ENCODE data around the gene CGB7.

Gene CGB7

DNA sequence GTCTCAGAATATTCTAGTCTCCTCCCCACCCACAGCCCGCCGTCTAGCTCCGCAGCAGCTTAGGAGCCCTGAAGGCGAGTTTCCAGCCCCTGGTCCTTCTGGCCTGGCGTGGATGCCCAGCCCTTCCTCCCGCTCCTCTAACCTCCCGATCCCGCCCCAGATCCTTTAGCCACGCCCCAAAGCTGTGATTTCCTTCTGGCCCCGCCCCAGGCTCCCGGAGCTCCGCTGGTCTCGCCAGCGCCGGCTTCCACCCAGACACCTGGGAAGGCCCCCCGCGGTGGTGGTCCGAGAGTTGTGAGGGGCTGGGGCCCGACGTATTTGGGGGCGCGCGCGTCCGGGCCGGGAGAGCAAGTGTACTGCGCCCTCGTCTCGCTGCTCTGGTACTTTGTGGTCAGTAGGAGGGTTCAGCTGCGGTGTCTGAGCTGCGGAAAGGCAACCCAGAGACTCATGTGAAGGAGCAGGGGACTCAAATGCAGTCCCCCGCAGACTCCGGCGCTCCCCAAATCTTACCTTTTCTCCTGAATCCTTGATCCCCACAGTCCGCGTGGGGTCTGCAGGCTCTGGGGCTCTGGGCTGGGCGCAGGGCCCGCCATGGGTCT is at the start of gene CGB7:
TSS of gene CGB7 (minus strand) at position 114 of the 599 bp plus-strand sequence. CDS start 2,374 bp downstream, outside the sequence.
- Histone ChIP-seq H3K4me3 (ENCODE audit: low read length in 2 of 2) (peak within 1 kb of the TSS; percentile 59 to 65), H3K9ac (ENCODE audit: low read depth in 1 of 2, low read length in 2 of 2) (peak within 1 kb of the TSS in 1 of 2 donors; percentile 19), H3K27ac (ENCODE audit: low read depth in 2 of 2, low read length in 2 of 2) (no peak within 1 kb of the TSS), H3K4me1 (ENCODE audit: control insufficient read depth in 2 of 2, insufficient read depth in 2 of 2, low read length in 2 of 2) (peaks cover 11 to 20% of the 10 kb centered on the region in 2 donors), H3K27me3 (ENCODE audit: control insufficient read depth in 2 of 2, insufficient read depth in 2 of 2, low read length in 2 of 2) (peaks cover 18 to 24% of the 10 kb centered on the region in 2 donors), H3K9me3 (ENCODE audit: control insufficient read depth in 2 of 2, low read length in 2 of 2) (no peaks in the 10 kb centered on the region), H3K36me3 (ENCODE audit: control insufficient read depth in 2 of 2, insufficient read depth in 2 of 2, low read length in 2 of 2) (no peaks in the 10 kb centered on the region)

DNA sequence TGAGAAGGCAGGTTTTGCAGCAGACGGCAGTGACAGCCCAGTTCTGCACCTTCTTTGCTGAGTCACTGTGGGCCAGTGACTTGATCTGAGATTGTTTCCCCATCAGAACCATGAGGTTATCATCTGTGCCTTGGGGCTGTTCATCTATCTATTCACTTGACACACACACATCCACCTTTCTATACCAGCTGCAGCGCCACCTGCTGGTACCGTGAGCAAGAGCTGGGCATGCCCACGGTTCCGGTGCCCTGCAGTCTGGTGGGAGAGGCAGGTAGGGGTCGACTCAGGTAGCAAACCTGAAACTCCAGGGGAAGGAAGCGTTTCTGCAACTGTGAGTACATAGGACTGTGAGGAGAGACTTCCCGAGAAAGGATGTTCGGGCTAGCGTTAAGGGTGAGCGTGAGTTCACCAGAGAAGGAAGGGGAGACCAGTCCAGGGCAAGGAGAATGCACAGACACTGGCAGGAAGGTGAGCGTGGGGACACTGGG is 49.1 kb upstream of the CGB7 start:
- Histone ChIP-seq H3K4me1 (ENCODE audit: control insufficient read depth in 2 of 2, insufficient read depth in 2 of 2, low read length in 2 of 2) (no peaks in the 10 kb centered on the region), H3K9me3 (ENCODE audit: control insufficient read depth in 2 of 2, low read length in 2 of 2) (no peaks in the 10 kb centered on the region), H3K27ac (ENCODE audit: low read depth in 2 of 2, low read length in 2 of 2) (no peak overlapping the region), H3K36me3 (ENCODE audit: control insufficient read depth in 2 of 2, insufficient read depth in 2 of 2, low read length in 2 of 2) (peaks cover 50 to 51% of the 10 kb centered on the region in 2 donors), H3K4me3 (ENCODE audit: low read length in 2 of 2) (no peak overlapping the region), H3K27me3 (ENCODE audit: control insufficient read depth in 2 of 2, insufficient read depth in 2 of 2, low read length in 2 of 2) (no peaks in the 10 kb centered on the region), H3K9ac (ENCODE audit: low read depth in 1 of 2, low read length in 2 of 2) (no peak overlapping the region)

DNA sequence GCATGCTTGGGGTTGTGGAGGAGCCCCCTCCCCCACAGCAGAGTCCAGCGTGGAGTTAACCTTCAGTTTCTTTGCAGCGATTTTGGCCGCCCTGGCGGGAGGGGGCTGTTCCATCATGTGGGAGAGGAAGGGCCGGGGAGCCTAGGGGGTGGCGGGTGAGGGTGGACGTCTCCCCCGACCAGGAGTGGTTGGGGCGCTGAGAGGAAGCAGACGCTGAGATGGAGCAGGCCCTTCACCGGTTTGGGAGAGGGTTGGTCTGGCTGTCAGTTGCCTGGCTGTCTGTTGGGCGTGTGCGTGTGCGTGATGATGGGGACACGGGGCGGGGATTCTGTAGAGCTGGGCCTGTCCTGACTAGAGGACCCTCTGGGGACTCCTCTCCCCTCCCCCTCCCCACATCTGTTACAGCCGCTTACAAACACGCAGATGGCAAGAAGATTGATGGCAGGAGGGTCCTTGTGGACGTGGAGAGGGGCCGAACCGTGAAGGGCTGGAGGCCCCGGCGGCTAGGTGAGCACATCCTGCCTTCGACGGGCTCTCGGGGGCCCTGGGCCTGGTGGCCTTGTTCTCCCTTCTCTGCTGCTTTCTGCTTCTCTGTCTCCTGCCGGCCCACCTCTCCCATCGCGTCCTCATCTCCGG is 46.8 kb upstream of the CGB7 start:
- peaks cover 62 to 64% of the 10 kb centered on the region in 2 donors for H3K36me3 ChIP-seq (ENCODE audit: control insufficient read depth in 2 of 2, insufficient read depth in 2 of 2, low read length in 2 of 2)
- H3K27ac ChIP-seq (ENCODE audit: low read depth in 2 of 2, low read length in 2 of 2) = no peak overlapping the region
- H3K9ac ChIP-seq (ENCODE audit: low read depth in 1 of 2, low read length in 2 of 2) = no peak overlapping the region
- no peak overlapping the region for H3K4me3 ChIP-seq (ENCODE audit: low read length in 2 of 2)
- no peaks in the 10 kb centered on the region for H3K9me3 ChIP-seq (ENCODE audit: control insufficient read depth in 2 of 2, low read length in 2 of 2)
- no peaks in the 10 kb centered on the region for H3K4me1 ChIP-seq (ENCODE audit: control insufficient read depth in 2 of 2, insufficient read depth in 2 of 2, low read length in 2 of 2)
- H3K27me3 ChIP-seq (ENCODE audit: control insufficient read depth in 2 of 2, insufficient read depth in 2 of 2, low read length in 2 of 2) = no peaks in the 10 kb centered on the region

DNA sequence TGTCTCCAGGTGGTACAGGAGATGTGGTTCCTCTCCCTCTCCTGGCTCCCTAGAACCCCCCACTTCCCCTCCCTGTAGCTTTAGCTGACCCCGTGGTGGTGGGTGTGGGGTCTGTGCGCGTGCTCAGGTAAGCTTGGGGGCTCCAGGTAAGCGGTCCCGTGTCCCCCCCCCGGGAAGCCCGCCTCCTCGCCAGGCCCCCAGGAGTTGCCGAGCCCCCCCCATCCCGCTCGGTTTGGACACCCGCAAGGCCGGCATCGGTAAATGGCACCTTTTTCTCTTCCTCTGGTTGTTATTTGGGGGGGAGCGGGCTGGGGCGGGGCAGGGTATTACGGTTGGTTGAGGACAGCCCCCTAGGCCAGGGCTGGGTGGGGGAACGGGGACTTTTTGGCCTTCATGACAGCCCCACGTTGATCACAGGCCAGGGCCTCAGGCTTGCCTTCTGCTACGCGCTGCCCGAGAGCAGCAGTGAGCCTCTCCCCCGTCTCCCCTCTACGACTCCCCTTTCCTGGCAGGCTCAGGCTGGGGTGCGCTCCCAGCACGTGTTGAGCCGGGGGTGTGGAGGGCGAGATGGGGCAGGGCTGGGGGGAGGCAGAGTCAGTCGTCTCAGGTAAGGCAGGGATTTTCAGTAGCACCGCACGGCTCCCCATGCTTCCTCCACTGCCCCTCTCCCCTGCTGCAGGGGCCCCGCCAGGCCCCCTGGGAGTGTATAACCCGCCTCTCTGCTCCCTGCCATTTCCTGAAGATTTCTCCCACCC is 46.0 kb upstream of the CGB7 start:
- H3K9me3 ChIP-seq (ENCODE audit: control insufficient read depth in 2 of 2, low read length in 2 of 2) = no peaks in the 10 kb centered on the region
- no peak overlapping the region for H3K27ac ChIP-seq (ENCODE audit: low read depth in 2 of 2, low read length in 2 of 2)
- peaks cover 63 to 64% of the 10 kb centered on the region in 2 donors for H3K36me3 ChIP-seq (ENCODE audit: control insufficient read depth in 2 of 2, insufficient read depth in 2 of 2, low read length in 2 of 2)

DNA sequence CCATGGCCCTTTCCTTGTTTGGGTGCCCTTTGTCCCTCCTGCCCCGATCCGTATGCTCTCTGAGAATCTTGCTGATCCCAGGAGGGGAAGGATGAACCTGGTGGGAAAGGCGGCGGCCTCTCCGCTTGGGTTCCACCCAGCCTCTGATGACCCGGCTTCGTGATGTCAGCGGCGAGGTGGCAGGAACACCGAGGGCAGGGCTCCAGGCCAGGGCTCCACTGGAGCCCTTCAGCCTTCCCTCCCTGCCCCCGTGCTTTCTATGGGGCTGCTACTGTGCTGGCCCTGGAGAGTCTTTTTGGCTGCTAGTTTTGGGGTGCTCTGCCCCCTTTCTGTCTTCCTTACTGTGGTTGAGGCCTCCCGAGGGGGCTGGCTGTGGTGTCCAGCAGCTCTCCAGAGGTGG is 44.8 kb upstream of the CGB7 start:
- H3K27me3 ChIP-seq (ENCODE audit: control insufficient read depth in 2 of 2, insufficient read depth in 2 of 2, low read length in 2 of 2) = no peaks in the 10 kb centered on the region
- no peak overlapping the region for H3K9ac ChIP-seq (ENCODE audit: low read depth in 1 of 2, low read length in 2 of 2)
- no peaks in the 10 kb centered on the region for H3K9me3 ChIP-seq (ENCODE audit: control insufficient read depth in 2 of 2, low read length in 2 of 2)
- no peaks in the 10 kb centered on the region for H3K4me1 ChIP-seq (ENCODE audit: control insufficient read depth in 2 of 2, insufficient read depth in 2 of 2, low read length in 2 of 2)
- no peak overlapping the region for H3K27ac ChIP-seq (ENCODE audit: low read depth in 2 of 2, low read length in 2 of 2)
- H3K36me3 ChIP-seq (ENCODE audit: control insufficient read depth in 2 of 2, insufficient read depth in 2 of 2, low read length in 2 of 2) = peaks cover 59 to 68% of the 10 kb centered on the region in 2 donors
- no peak overlapping the region for H3K4me3 ChIP-seq (ENCODE audit: low read length in 2 of 2)

More for the DNA sequence above, 46.0 kb upstream of the CGB7 start:
- H3K27me3 ChIP-seq (ENCODE audit: control insufficient read depth in 2 of 2, insufficient read depth in 2 of 2, low read length in 2 of 2) = no peaks in the 10 kb centered on the region
- no peak overlapping the region for H3K4me3 ChIP-seq (ENCODE audit: low read length in 2 of 2)
- H3K4me1 ChIP-seq (ENCODE audit: control insufficient read depth in 2 of 2, insufficient read depth in 2 of 2, low read length in 2 of 2) = no peaks in the 10 kb centered on the region
- H3K9ac ChIP-seq (ENCODE audit: low read depth in 1 of 2, low read length in 2 of 2) = no peak overlapping the region

DNA sequence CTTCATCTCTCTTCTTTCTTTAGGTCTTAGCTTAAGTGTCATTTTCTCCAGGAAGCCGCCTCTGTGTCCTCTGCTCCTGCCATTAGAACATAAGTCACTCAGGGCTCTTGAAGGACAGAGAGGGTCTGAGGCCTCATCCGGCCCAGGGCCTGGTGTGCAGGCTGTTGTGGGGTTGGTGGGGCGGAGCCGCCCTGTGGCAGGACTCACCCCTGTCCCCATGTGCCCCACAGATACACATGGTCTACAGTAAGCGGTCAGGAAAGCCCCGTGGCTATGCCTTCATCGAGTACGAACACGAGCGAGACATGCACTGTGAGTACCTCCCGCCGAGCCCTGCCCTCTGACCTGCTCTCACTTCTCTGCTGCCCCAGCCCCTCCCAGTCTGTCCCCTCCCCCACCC is 43.6 kb upstream of the CGB7 start:
- no peaks in the 10 kb centered on the region for H3K4me1 ChIP-seq (ENCODE audit: control insufficient read depth in 2 of 2, insufficient read depth in 2 of 2, low read length in 2 of 2)
- H3K9me3 ChIP-seq (ENCODE audit: control insufficient read depth in 2 of 2, low read length in 2 of 2) = no peaks in the 10 kb centered on the region
- peaks cover 53 to 67% of the 10 kb centered on the region in 2 donors for H3K36me3 ChIP-seq (ENCODE audit: control insufficient read depth in 2 of 2, insufficient read depth in 2 of 2, low read length in 2 of 2)
- H3K4me3 ChIP-seq (ENCODE audit: low read length in 2 of 2) = no peak overlapping the region
- H3K9ac ChIP-seq (ENCODE audit: low read depth in 1 of 2, low read length in 2 of 2) = no peak overlapping the region
- H3K27ac ChIP-seq (ENCODE audit: low read depth in 2 of 2, low read length in 2 of 2) = no peak overlapping the region
- no peaks in the 10 kb centered on the region for H3K27me3 ChIP-seq (ENCODE audit: control insufficient read depth in 2 of 2, insufficient read depth in 2 of 2, low read length in 2 of 2)

DNA sequence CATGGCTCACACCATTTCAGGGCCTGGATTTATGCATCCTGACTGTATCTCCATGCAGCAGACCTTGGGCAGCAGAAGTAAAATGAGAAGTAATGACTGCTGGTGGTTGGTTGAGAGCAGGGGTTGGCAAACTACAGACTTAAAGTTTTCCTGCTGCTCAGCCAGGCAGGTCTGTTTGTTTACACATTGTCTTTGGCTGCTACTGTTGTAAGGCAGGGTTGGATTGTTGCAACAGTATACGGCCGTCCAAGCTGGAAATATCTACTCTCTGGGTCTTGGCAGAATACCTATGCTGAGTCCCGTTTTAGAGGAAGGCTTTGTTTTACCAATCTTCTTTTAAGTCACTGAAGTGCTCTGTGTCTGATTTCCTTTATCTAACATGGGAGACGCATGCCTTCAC is 41.2 kb upstream of the CGB7 start:
- Histone ChIP-seq H3K36me3 (ENCODE audit: control insufficient read depth in 2 of 2, insufficient read depth in 2 of 2, low read length in 2 of 2) (peaks cover 51 to 72% of the 10 kb centered on the region in 2 donors), H3K4me1 (ENCODE audit: control insufficient read depth in 2 of 2, insufficient read depth in 2 of 2, low read length in 2 of 2) (no peaks in the 10 kb centered on the region), H3K4me3 (ENCODE audit: low read length in 2 of 2) (no peak overlapping the region), H3K27ac (ENCODE audit: low read depth in 2 of 2, low read length in 2 of 2) (no peak overlapping the region), H3K9me3 (ENCODE audit: control insufficient read depth in 2 of 2, low read length in 2 of 2) (no peaks in the 10 kb centered on the region), H3K9ac (ENCODE audit: low read depth in 1 of 2, low read length in 2 of 2) (no peak overlapping the region), H3K27me3 (ENCODE audit: control insufficient read depth in 2 of 2, insufficient read depth in 2 of 2, low read length in 2 of 2) (no peaks in the 10 kb centered on the region)

DNA sequence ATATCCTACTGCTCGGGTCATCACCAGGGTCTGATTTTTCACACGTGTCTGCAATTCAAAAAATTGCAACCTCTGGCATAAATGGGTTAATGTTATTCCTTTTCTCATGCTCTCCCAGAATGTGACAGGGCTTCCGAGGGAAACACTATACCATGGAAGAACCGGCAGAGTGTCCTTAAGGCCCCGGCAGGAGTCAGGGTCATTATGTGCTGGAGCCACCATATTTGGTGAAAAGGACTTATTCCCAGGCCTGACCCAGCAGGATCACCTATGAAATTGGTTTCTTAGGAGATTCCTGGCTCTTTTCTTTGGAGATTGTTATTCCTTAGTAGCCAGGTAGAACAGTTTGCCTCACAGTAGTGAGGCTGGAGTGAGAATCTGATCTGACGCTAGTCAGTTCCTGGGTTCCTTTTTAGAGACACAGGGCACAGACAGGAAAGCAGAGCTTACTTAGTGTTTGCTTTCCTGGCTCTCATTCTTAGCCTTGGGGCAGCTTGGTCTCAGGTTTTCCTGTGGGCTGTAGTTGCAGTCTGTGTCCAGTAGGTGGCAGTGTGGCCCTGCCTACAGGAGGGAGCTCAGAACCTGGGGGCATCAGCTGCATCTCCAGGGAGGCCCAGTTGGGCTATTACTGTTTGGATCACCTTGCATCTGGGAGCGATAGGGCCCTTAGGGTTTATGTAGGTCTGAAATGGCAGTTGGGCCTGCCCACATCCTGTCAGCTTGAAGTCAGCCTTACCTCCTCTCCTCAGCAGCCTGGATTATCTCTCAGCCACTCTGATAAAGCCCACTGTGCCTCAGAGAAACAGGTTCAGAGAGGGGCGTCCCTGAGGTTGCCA is 40.1 kb upstream of the CGB7 start:
- no peak overlapping the region for H3K27ac ChIP-seq (ENCODE audit: low read depth in 2 of 2, low read length in 2 of 2)
- no peak overlapping the region for H3K4me3 ChIP-seq (ENCODE audit: low read length in 2 of 2)
- H3K9ac ChIP-seq (ENCODE audit: low read depth in 1 of 2, low read length in 2 of 2) = no peak overlapping the region

DNA sequence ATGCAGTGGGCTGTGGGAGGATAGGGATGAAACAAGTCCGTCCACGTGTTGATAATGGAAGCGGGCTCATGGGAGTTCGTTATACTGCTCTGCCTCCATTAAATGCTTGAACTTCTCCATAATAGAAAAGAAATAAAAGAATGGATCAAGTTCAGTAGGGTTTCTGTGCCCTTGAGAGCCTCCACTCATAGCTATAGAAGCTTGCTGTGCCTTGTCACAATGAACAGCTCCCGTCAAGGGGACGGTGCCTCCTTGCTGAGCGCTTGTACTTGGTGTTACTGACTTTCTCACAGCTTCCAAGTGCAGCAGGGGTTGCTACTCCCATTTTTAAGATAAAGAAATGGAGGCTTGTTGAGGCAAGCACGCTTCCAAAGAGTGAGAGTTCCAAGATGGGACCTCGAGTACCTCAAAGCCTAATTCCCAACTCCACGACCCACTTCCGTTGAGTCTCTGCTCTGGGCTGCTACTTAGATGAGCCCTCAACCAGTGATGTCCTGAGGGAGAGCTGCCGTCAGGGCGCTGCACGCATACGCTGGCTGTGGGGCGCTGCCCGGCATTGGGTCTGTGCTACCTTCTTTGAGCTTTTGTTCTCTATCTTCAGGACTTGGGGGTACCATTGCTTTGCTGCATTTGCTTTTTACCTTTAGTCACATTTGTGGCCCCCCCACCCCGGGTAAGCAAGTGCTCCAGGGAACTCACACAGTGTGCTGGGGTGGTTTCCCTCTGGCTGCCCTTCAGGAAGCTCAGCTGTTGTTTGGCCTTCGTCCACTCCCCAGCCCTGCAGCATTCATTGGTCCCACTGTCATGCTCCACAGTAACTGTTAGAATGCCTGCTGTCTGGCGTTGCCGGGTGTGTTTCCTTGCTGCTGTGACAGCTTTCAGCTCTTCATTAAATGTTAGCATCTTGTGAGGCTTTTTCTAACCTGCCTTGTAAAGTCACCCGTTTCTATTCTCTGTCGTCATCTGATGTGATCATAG is 37.2 kb upstream of the CGB7 start:
- H3K9ac ChIP-seq (ENCODE audit: low read depth in 1 of 2, low read length in 2 of 2) = no peak overlapping the region
- no peaks in the 10 kb centered on the region for H3K4me1 ChIP-seq (ENCODE audit: control insufficient read depth in 2 of 2, insufficient read depth in 2 of 2, low read length in 2 of 2)
- H3K4me3 ChIP-seq (ENCODE audit: low read length in 2 of 2) = no peak overlapping the region
- H3K27ac ChIP-seq (ENCODE audit: low read depth in 2 of 2, low read length in 2 of 2) = no peak overlapping the region
- no peaks in the 10 kb centered on the region for H3K27me3 ChIP-seq (ENCODE audit: control insufficient read depth in 2 of 2, insufficient read depth in 2 of 2, low read length in 2 of 2)
- no peaks in the 10 kb centered on the region for H3K9me3 ChIP-seq (ENCODE audit: control insufficient read depth in 2 of 2, low read length in 2 of 2)
- H3K36me3 ChIP-seq (ENCODE audit: control insufficient read depth in 2 of 2, insufficient read depth in 2 of 2, low read length in 2 of 2) = peaks cover 46 to 78% of the 10 kb centered on the region in 2 donors

More for the DNA sequence above, 40.1 kb upstream of the CGB7 start:
- H3K9me3 ChIP-seq (ENCODE audit: control insufficient read depth in 2 of 2, low read length in 2 of 2) = no peaks in the 10 kb centered on the region
- peaks cover 48 to 72% of the 10 kb centered on the region in 2 donors for H3K36me3 ChIP-seq (ENCODE audit: control insufficient read depth in 2 of 2, insufficient read depth in 2 of 2, low read length in 2 of 2)
- no peaks in the 10 kb centered on the region for H3K27me3 ChIP-seq (ENCODE audit: control insufficient read depth in 2 of 2, insufficient read depth in 2 of 2, low read length in 2 of 2)
- H3K4me1 ChIP-seq (ENCODE audit: control insufficient read depth in 2 of 2, insufficient read depth in 2 of 2, low read length in 2 of 2) = no peaks in the 10 kb centered on the region

Measured in mucosa of rectum (tissue), 2 donors.